LNCAP (cell line): ENCODE data around the gene GTF2F2.

Experiments used
- CTCF ChIP-seq: fragments of 450-650 bp; IDR thresholded peaks from 2 replicates; pipeline ENCODE4 v1.5.1; 2017; ENCODE audit warnings: mild to moderate bottlenecking

Gene GTF2F2

GRCh38 chr13:45168555-45168930, 48.2 kb downstream of the GTF2F2 start:
- TF ChIP-seq CTCF: no peak

GRCh38 chr13:45174478-45174877, 54.2 kb downstream of the GTF2F2 start:
- TF ChIP-seq CTCF: no peak

GRCh38 chr13:45178349-45179162, 58.2 kb downstream of the GTF2F2 start:
- TF ChIP-seq CTCF: no peak

GRCh38 chr13:45179428-45179827, 59.1 kb downstream of the GTF2F2 start:
- TF ChIP-seq CTCF: no peak

- no peak for TF ChIP-seq CTCF
Measured at GRCh38 chr13:45180303-45180702, 60.0 kb downstream of the GTF2F2 start.

- no peak for TF ChIP-seq CTCF
Measured at GRCh38 chr13:45180713-45181601, 60.6 kb downstream of the GTF2F2 start.

GRCh38 chr13:45184693-45185092, 64.4 kb downstream of the GTF2F2 start:
- TF ChIP-seq CTCF: no peak
